Esophagus muscularis mucosa (tissue), 4 donors: ENCODE measurements around the gene DDX49. TPM values are rescaled to one million over a fixed set of nuclear protein-coding genes. Genes with fewer than 3 reads are reported as not detected.
"Not testable (repeated sequence)": the region's sequence is repeated elsewhere in the genome, so short reads cannot be mapped to it uniquely, and the experiment has no call there.

Experiments used
- DNase-seq: peaks from one replicate; pipeline ENCODE4 v3.0.0-alpha.2; 2017; ENCODE audit errors: extremely low spot score
- H3K27ac ChIP-seq, 4 donors: fragments of 200-600 bp; sonication (generic); replicated peaks in 1 of 4; 1 replicate in 3 of 4; 2 replicates in 1 of 4; pipeline ENCODE4 v1.5.1; 2016 to 2019; ENCODE audit warnings: mild to moderate bottlenecking in 1 of 4
- H3K27me3 ChIP-seq, 4 donors: fragments of 200-600 bp; sonication (generic); one replicate each; pipeline versions ENCODE4 v1.5.1 to v1.6.0; 2016 to 2019
- H3K36me3 ChIP-seq, 4 donors: fragments of 200-600 bp; sonication (generic); one replicate each; pipeline ENCODE4 v1.5.1; 2016 to 2019
- H3K4me1 ChIP-seq, 4 donors: fragments of 200-600 bp; sonication (generic); one replicate each; pipeline ENCODE4 v1.5.1; 2016 to 2019
- H3K4me3 ChIP-seq, 4 donors: fragments of 200-600 bp; sonication (generic); 1 replicate in 2 of 4; 2 replicates in 2 of 4; pipeline ENCODE4 v1.5.1; 2016 to 2019; ENCODE audit warnings: mild to moderate bottlenecking in 4 of 4, moderate library complexity in 1 of 4
- H3K9me3 ChIP-seq, 4 donors: fragments of 200-600 bp; sonication (generic); 1 replicate in 3 of 4; 2 replicates in 1 of 4; pipeline ENCODE4 v1.5.1; 2016 to 2019
- CTCF ChIP-seq, 3 experiments: fragments of 200-600 bp in 2 of 3; fragments of 450-650 bp in 1 of 3; sonication (generic) in 2 of 3; IDR thresholded peaks; one replicate each; pipeline ENCODE4 v1.5.1; 2017 to 2019; ENCODE audit warnings: antibody characterized with exemption in 3 of 3, mild to moderate bottlenecking in 2 of 3, moderate library complexity in 1 of 3
- EP300 ChIP-seq: sonication (generic); formaldehyde crosslinking; IDR thresholded peaks from one replicate; pipeline ENCODE4 v1.6.1; 2017; ENCODE audit warnings: antibody characterized with exemption
- POLR2A ChIP-seq: fragments of 450-650 bp; IDR thresholded peaks from one replicate; pipeline ENCODE4 v1.6.1; 2017; ENCODE audit warnings: antibody characterized with exemption, moderate library complexity, mild to moderate bottlenecking, low read depth
- POLR2AphosphoS5 ChIP-seq, 2 donors: sonication (generic); formaldehyde crosslinking; IDR thresholded peaks; one replicate each; pipeline ENCODE4 v1.6.1; 2017; ENCODE audit warnings: antibody characterized with exemption in 2 of 2
- WGBS: methylation state at CpG from one replicate; pipeline ENCODE4 v1.1.5; 2018; 5-methylcytosine and 5-hydroxymethylcytosine counted together
- intact Hi-C: fragments of 100-400 bp; cut with DNase I; formaldehyde crosslinking; loops from one replicate; pipeline ENCODE4 v1.15.1; 2023
- total RNA-seq, 4 donors: library from RNA; depleted of rRNA; stranded (reverse); fragments of >200 nt; gene quantifications; one replicate each; pipeline versions ENCODE4 v1.1.0 to v1.2.1, GENCODE V29; 2016

Gene DDX49
- total RNA-seq, 4 donors from 2014 or later = 38.4 to 42.6 (median 41.7) TPM

- 90% methylated on average over 8 of the region's 18 CpGs for WGBS
- Histone ChIP-seq H3K4me3 (no peak overlapping the region), H3K9me3 (no peaks in the 10 kb centered on the region), H3K4me1 (peaks cover 22 to 31% (median 25%) of the 10 kb centered on the region in 4 donors), H3K27ac (no peak overlapping the region), H3K36me3 (peaks cover 21 to 54% (median 44%) of the 10 kb centered on the region in 4 donors), H3K27me3 (peaks cover 0 to 35% (median 16%) of the 10 kb centered on the region in 4 donors)
- intact Hi-C loops = no loop called here
- TF ChIP-seq EP300 (no peak), POLR2A (no peak), CTCF (IDR thresholded peaks at IDR 0.05) (no peak), POLR2AphosphoS5 (IDR thresholded peaks at IDR 0.05) (no peak)
- DNase-seq = no peak
These were observed 20.7 kb upstream of the DDX49 start for GRCh38 chr19:18898607-18899408.

GRCh38 chr19:18899624-18900560 lies 19.6 kb upstream of the DDX49 start:
- peaks cover 29 to 65% (median 53%) of the 10 kb centered on the region in 4 donors for H3K36me3 ChIP-seq

GRCh38 chr19:18900700-18901481 lies 18.6 kb upstream of the DDX49 start:
- Histone ChIP-seq H3K4me3 (no peak overlapping the region), H3K4me1 (peaks cover 3 to 10% (median 7%) of the 10 kb centered on the region in 4 donors), H3K27me3 (peaks cover 0 to 16% (median 0%) of the 10 kb centered on the region in 4 donors), H3K27ac (no peak overlapping the region), H3K36me3 (peaks cover 29 to 75% (median 63%) of the 10 kb centered on the region in 4 donors), H3K9me3 (no peaks in the 10 kb centered on the region)
- WGBS = 81% methylated on average over 5 of the region's 17 CpGs
- intact Hi-C loops = no loop called here
- no peak for TF ChIP-seq POLR2AphosphoS5 (IDR thresholded peaks at IDR 0.05)
- no peak for TF ChIP-seq POLR2A
- TF ChIP-seq CTCF (IDR thresholded peaks at IDR 0.05) = no peak
- no peak for TF ChIP-seq EP300
- DNase-seq = no peak

More at GRCh38 chr19:18899624-18900560, 19.6 kb upstream of the DDX49 start:
- WGBS = 88% methylated on average over 12 of the region's 20 CpGs
- Histone ChIP-seq H3K4me1 (peaks cover 11 to 20% (median 15%) of the 10 kb centered on the region in 4 donors), H3K9me3 (no peaks in the 10 kb centered on the region), H3K4me3 (no peak overlapping the region), H3K27me3 (peaks cover 0 to 24% (median 7%) of the 10 kb centered on the region in 4 donors), H3K27ac (no peak overlapping the region)
- intact Hi-C loops = no loop called here
- no peak for DNase-seq
- TF ChIP-seq EP300 (no peak), CTCF (IDR thresholded peaks at IDR 0.05) (no peak), POLR2A (no peak), POLR2AphosphoS5 (IDR thresholded peaks at IDR 0.05) (no peak)

- DNase-seq = no peak
- Histone ChIP-seq H3K4me3 (no peak overlapping the region), H3K27ac (no peak overlapping the region), H3K9me3 (no peaks in the 10 kb centered on the region), H3K27me3 (peaks cover 0 to 11% (median 0%) of the 10 kb centered on the region in 4 donors), H3K36me3 (peaks cover 33 to 81% (median 69%) of the 10 kb centered on the region in 4 donors), H3K4me1 (peaks cover 0 to 6% (median 2%) of the 10 kb centered on the region in 4 donors)
- intact Hi-C loops = no loop called here
- WGBS = 91% methylated on average over 7 of the region's 7 CpGs
- TF ChIP-seq EP300 (no peak), POLR2AphosphoS5 (IDR thresholded peaks at IDR 0.05) (no peak)
These were observed 18.0 kb upstream of the DDX49 start for GRCh38 chr19:18901491-18901890.

- H3K4me1 ChIP-seq, H3K27me3 ChIP-seq, H3K27ac ChIP-seq, H3K4me3 ChIP-seq, H3K9me3 ChIP-seq, intact Hi-C loops, DNase-seq: not testable (repeated sequence)
- WGBS = 96% methylated on average over 5 of the region's 5 CpGs
- H3K36me3 ChIP-seq = peaks cover 38 to 92% (median 80%) of the 10 kb centered on the region in 4 donors
These were observed 17.0 kb upstream of the DDX49 start for GRCh38 chr19:18902519-18902918.
